ENCODE results near the gene PLCB4. TPM values are rescaled to one million over a fixed set of nuclear protein-coding genes. Genes with fewer than 3 reads are reported as not detected.

Gene PLCB4
- total and polyA plus RNA-seq, 2 experiments from 2014 or later, result 6.5 to 16.1 TPM

DNA sequence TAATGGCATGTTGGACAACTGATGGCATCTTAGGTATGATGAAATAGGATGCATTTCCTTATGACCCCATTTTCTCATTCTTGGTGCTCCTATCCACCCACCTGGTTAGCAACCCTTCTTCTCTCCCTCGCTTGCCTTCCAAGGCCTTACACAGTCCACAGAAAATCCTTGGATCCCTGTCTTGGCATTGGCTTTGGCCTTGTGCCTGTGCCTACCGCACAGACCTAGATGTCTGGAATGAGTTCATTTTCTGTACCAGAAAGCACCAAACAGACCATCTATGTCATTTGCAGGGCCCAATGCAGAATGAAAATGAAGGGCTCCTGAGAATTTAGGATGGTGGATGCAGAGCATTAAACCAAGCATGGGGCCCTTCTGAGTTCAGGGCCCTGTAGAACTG, 346.5 kb downstream of the PLCB4 start:
- ATAC-seq (no peak), DNase-seq (ENCODE audit: low spot score) (no peak)
- Histone ChIP-seq H3F3A (replicated peaks; ENCODE audit: low read depth) (no peaks in the 10 kb centered on the region), H3K27me3 (ENCODE audit: insufficient read depth) (no peaks in the 10 kb centered on the region), H4K20me1 (replicated peaks; ENCODE audit: insufficient read depth) (no peaks in the 10 kb centered on the region), H3K4me3 (no peak overlapping the region), H3K27ac (ENCODE audit: low read depth) (no peak overlapping the region), H2AFZ (no peak overlapping the region), H3K36me3 (ENCODE audit: insufficient read depth) (no peaks in the 10 kb centered on the region), H3K9me2 (ENCODE audit: insufficient read depth) (no peaks in the 10 kb centered on the region), H3K4me2 (no peak overlapping the region), H3K79me2 (replicated peaks; ENCODE audit: insufficient read depth) (no peaks in the 10 kb centered on the region), H3K4me1 (ENCODE audit: insufficient read depth) (no peaks in the 10 kb centered on the region)
- TF ChIP-seq EZH2 (IDR thresholded peaks at IDR 0.05; ENCODE audit: low read depth, unreplicated experiment) (no peak), ZNF331 (CRISPR knock-in tag; IDR thresholded peaks at IDR 0.05; ENCODE audit: low read depth) (no peak), POLR2AphosphoS5 (IDR thresholded peaks at IDR 0.05; ENCODE audit: low read depth) (no peak), JUNB (IDR thresholded peaks at IDR 0.05; ENCODE audit: unreplicated experiment) (no peak), ZNF462 (CRISPR knock-in tag; IDR thresholded peaks at IDR 0.05) (no peak), CTCF (conservative IDR thresholded peaks at IDR 0.05; ENCODE audit: low read depth in 2 of 2) (no peak), NANOG (IDR thresholded peaks at IDR 0.05; ENCODE audit: borderline replicate concordance) (no peak), ETS1 (IDR thresholded peaks at IDR 0.05) (no peak)
- Mint-ChIP-seq H3K4me3 (no peak overlapping the region), H3K27me3 (ENCODE audit: insufficient read depth, low read depth, poor library complexity) (no peaks in the 10 kb centered on the region), H3K36me3 (ENCODE audit: low read depth) (no peaks in the 10 kb centered on the region), H3K4me1 (no peaks in the 10 kb centered on the region; the same call in 2 of the 3 replicates), H3K9me3 (no peaks in the 10 kb centered on the region), H3K27ac (no peak overlapping the region)

All from GM23338 (cell line).